Thyroid gland (tissue), 4 donors: ENCODE results near the gene CNTN2.

Experiments used
- CTCF ChIP-seq, 6 experiments: fragments of 200-600 bp in 3 of 6; fragments of 450-650 bp in 3 of 6; sonication (generic) in 3 of 6; IDR thresholded peaks; one replicate each; pipeline ENCODE4 v1.5.1; 2016 to 2019; ENCODE audit warnings: antibody characterized with exemption in 6 of 6, mild to moderate bottlenecking in 2 of 6, inconsistent platforms in 1 of 6, moderate library complexity in 1 of 6
- POLR2A ChIP-seq, 2 donors: fragments of 450-650 bp; IDR thresholded peaks; one replicate each; pipeline ENCODE4 v1.6.1; 2017; ENCODE audit warnings: antibody characterized with exemption in 2 of 2, mild to moderate bottlenecking in 2 of 2, moderate library complexity in 1 of 2

DNA sequence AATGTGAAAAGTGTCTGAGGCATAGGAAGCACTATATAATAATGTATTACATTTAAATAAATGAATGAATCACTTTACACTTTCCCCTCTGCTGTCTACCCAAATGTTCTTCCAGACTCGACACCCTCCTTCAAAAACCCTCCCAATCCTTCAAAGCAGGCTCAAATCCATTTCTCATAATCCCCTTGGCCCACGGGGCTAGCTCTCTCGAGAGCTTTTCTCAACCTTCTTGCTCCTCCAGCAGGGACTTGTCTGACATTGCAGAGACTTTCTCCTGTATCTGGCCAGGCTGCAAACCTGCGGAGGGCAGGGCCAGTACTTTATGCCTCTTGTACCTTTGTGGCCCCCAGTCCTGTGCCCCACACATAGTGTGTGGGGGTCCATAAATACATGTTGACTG lies 14.1 kb upstream of the CNTN2 start:
- TF ChIP-seq CTCF (IDR thresholded peaks at IDR 0.05), result no peak
- TF ChIP-seq POLR2A (IDR thresholded peaks at IDR 0.05), result no peak
